GM19328 (cell line): ENCODE data around the gene POC5.
"Not testable (repeated sequence)": the region's sequence is repeated elsewhere in the genome, so short reads cannot be mapped to it uniquely, and the experiment has no call there.

Experiments used
- ATAC-seq: cut with Tn5 transposase; IDR thresholded peaks from one replicate; pipeline ENCODE4 v1.9.1; 2021; ENCODE audit warnings: mild to moderate bottlenecking, moderate library complexity; ENCODE audit not compliant: unreplicated experiment

The POC5 gene

GRCh38 chr5:75706775-75707174 is 10.5 kb downstream of the POC5 start:
- ATAC-seq, result no peak

- no peak for ATAC-seq
Measured at GRCh38 chr5:75706016-75706415, 11.2 kb downstream of the POC5 start.

GRCh38 chr5:75701856-75702255 is 15.4 kb downstream of the POC5 start:
- ATAC-seq, result no peak

GRCh38 chr5:75695472-75696351 is 21.5 kb downstream of the POC5 start:
- ATAC-seq, result not testable (repeated sequence)

GRCh38 chr5:75694781-75695180 is 22.5 kb downstream of the POC5 start:
- no peak for ATAC-seq

- ATAC-seq, result no peak
Measured at GRCh38 chr5:75690669-75691068, 26.6 kb downstream of the POC5 start.

- no peak for ATAC-seq
Measured at GRCh38 chr5:75686480-75686879, 30.8 kb downstream of the POC5 start.

- no peak for ATAC-seq
Measured at GRCh38 chr5:75685141-75685540, 32.1 kb downstream of the POC5 start.

GRCh38 chr5:75681125-75681830 is 36.0 kb downstream of the POC5 start:
- ATAC-seq, result no peak

GRCh38 chr5:75678155-75678554 is 39.1 kb downstream of the POC5 start:
- ATAC-seq, result no peak

- no peak for ATAC-seq
Measured at GRCh38 chr5:75677607-75678006, 39.6 kb downstream of the POC5 start.

- ATAC-seq, result no peak
Measured at GRCh38 chr5:75675783-75676182, 41.5 kb downstream of the POC5 start.

GRCh38 chr5:75672616-75673015 is 44.6 kb downstream of the POC5 start:
- ATAC-seq, result no peak

- no peak for ATAC-seq
Measured at GRCh38 chr5:75671506-75671905, 45.7 kb downstream of the POC5 start.

- no peak for ATAC-seq
Measured at GRCh38 chr5:75670577-75670976, 46.7 kb downstream of the POC5 start.

GRCh38 chr5:75668977-75669689 is 48.1 kb downstream of the POC5 start:
- ATAC-seq, result peak; percentile 88

- no peak for ATAC-seq
Measured at GRCh38 chr5:75668445-75668844, 48.8 kb downstream of the POC5 start.

GRCh38 chr5:75667586-75667985 is 49.7 kb downstream of the POC5 start:
- ATAC-seq, result no peak

- no peak for ATAC-seq
Measured at GRCh38 chr5:75666801-75667200, 50.4 kb downstream of the POC5 start.

- ATAC-seq, result no peak
Measured at GRCh38 chr5:75664979-75665378, 52.3 kb downstream of the POC5 start.

GRCh38 chr5:75663579-75664284 is 53.5 kb downstream of the POC5 start:
- no peak for ATAC-seq
